ENCODE data around the gene VSTM2L.

Gene VSTM2L

DNA sequence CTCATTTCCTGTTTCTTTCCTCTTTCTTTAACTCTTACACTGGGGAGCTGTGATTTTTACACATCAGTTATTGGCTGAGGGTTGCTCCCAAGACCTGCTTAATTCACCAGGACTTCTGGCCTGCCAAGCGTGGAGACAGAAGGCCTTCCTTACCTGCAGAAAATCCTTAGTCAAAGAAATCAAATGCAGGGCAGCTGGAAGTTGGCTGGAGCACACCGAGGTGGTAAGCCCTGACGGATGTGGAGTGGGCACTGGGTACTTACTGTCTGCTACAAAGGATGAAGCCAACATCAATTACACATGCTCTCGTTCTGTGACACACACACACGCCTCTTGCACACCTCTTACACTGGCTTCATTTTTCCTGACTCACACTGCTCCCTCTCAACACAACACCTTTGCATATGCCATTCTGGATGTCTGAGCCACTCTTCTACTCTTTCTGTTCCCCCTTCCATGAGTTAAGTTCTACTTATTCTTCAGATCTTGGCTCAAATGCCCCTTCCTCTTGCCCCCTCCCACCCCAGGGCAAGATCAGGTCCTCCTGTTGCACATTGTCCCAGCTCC lies 68.7 kb downstream of the VSTM2L start:
- no peaks in the 10 kb centered on the region for H3K36me3 ChIP-seq (ENCODE audit: insufficient read depth, low read length)
- peaks cover 2% of the 10 kb centered on the region for H3K9me3 ChIP-seq (ENCODE audit: low read length)
- H3K4me3 ChIP-seq (ENCODE audit: low read length) = no peak overlapping the region
- H3K4me1 ChIP-seq (ENCODE audit: insufficient read depth, low read length) = peaks cover 14% of the 10 kb centered on the region
- no peaks in the 10 kb centered on the region for H3K27me3 ChIP-seq (ENCODE audit: insufficient read depth, low read length)
- no peak overlapping the region for H2AFZ ChIP-seq (ENCODE audit: low read depth, low read length)

DNA sequence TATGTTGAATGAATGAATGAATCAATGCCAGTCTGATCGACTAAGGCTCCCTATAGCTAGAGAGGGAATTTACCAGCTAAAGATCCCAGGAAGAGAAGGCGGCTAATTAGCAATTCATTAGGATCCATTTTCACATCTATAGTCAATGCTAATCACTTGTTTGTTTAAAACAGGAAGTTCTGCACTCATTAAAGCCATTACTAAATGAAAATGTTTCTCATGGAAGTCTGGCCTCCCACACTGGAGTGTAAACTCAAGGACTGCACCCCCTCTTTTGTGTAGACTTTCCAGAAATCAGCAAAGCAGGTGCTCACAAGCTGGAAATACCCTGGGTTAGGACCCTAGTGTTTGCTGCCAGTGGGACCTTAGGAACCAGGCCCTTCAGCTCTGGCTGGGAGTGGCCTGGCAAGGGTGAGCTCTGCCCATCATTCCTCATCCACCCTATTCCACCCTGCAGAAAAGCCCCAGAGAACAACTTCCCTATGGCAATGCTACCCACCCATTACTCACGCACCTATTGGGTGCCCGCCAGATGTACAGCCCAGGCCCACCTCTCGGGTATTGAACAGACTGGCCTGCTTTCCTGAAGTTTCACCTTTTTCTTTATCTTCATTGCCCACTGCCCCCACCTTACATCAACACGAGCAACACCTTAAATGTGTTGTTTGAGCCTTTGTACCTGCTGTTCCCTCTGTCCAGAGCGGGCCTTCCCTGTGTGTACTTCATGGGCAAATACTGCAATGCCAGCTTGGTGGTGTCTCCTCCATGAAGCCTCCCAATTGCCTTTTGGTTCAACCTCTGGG lies 69.5 kb downstream of the VSTM2L start:
- Histone ChIP-seq H3K4me3 (ENCODE audit: low read length) (no peak overlapping the region), H2AFZ (ENCODE audit: low read depth, low read length) (no peak overlapping the region), H3K9me3 (ENCODE audit: low read length) (peaks cover 2% of the 10 kb centered on the region), H3K4me1 (ENCODE audit: insufficient read depth, low read length) (peaks cover 20% of the 10 kb centered on the region), H3K36me3 (ENCODE audit: insufficient read depth, low read length) (no peaks in the 10 kb centered on the region), H3K27me3 (ENCODE audit: insufficient read depth, low read length) (no peaks in the 10 kb centered on the region)

DNA sequence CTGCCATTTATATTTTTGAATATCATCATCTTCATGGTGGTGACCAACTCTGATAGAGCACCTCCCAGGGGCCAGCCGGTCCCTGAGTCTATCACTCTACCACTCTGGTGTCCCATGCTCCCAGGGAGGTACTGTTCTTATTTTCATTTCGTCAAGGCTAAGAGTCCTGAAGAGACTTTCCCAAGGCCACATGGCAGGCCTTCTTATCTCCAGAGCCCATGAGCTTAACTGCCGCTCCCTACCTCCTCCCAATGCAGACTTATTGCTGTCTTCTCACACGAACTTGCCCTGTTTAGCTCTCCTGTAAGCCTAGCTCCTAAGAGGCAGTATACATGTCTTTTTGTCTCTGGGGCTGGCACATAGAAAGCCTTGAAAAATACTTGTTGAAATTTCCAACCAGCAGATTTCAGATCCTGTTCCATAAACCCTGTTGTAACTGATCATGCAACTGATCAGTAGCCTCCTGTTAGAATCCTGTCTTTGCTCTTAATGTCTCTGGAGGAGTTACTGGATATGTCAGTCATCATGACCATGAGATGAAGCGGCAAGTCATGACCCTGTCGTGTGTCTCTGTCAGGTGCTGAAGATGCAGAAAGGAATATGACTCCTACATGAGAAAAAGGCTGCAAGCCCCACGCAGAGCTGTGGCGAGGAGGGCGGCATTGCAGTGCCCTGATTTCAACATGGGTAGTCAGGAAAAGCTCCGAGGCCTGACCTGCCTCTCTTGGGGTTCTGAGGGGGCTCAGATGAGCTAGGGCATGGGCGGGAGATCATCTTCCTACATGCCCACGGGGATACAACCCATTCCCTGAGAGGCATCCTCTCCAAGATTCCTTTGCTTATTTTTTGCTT lies 70.4 kb downstream of the VSTM2L start:
- Histone ChIP-seq H3K4me1 (ENCODE audit: insufficient read depth, low read length) (peaks cover 27% of the 10 kb centered on the region), H3K9me3 (ENCODE audit: low read length) (peaks cover 2% of the 10 kb centered on the region), H3K36me3 (ENCODE audit: insufficient read depth, low read length) (no peaks in the 10 kb centered on the region), H3K4me3 (ENCODE audit: low read length) (no peak overlapping the region), H2AFZ (ENCODE audit: low read depth, low read length) (no peak overlapping the region), H3K27me3 (ENCODE audit: insufficient read depth, low read length) (no peaks in the 10 kb centered on the region)

DNA sequence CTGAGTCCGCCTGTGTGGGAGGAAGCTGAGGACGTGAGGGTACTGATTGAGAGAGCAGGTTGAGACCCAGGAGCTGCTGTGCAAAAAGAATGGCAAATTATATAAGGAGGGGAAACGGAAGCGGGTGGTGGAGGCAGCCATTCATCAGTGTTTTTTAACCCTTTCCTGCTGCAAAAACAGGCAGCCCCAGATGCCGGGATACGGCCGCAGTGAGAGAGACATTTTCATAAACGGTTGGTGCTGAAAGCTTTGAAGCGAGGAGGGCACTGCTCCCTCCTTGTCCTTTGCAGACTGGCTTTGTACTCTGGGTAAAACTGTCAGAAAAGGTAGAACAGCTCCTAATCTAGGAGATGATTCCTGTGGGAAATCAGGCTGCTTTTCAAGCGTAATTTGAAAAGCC lies 74.0 kb downstream of the VSTM2L start:
- Histone ChIP-seq H3K4me1 (ENCODE audit: insufficient read depth, low read length) (peaks cover 15% of the 10 kb centered on the region), H3K9me3 (ENCODE audit: low read length) (no peaks in the 10 kb centered on the region), H2AFZ (ENCODE audit: low read depth, low read length) (no peak overlapping the region), H3K4me3 (ENCODE audit: low read length) (peak overlapping the region; percentile 21), H3K27me3 (ENCODE audit: insufficient read depth, low read length) (no peaks in the 10 kb centered on the region), H3K36me3 (ENCODE audit: insufficient read depth, low read length) (no peaks in the 10 kb centered on the region)

DNA sequence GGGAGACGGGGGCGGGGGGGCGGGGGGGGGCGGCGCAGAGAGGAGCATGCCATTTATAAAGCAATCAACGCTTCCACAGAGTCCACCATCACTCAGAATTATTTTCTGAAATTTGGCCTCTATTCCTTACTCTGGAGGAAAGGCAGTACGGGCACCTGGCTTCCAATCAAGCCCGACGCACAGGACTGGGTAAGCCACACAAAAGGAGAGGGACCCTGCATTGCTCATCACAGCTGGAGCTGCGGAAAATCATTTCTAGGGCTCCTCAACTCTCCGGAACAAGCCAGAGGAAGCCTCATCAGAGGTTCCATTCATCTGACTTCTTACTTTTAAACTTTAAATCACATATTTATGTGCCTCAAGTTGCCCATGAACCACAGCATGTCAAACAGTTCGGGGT lies 74.4 kb downstream of the VSTM2L start:
- H3K9me3 ChIP-seq (ENCODE audit: low read length) = no peaks in the 10 kb centered on the region
- H3K4me3 ChIP-seq (ENCODE audit: low read length) = peak overlapping the region; percentile 10
- H2AFZ ChIP-seq (ENCODE audit: low read depth, low read length) = no peak overlapping the region
- H3K36me3 ChIP-seq (ENCODE audit: insufficient read depth, low read length) = no peaks in the 10 kb centered on the region
- no peaks in the 10 kb centered on the region for H3K27me3 ChIP-seq (ENCODE audit: insufficient read depth, low read length)
- H3K4me1 ChIP-seq (ENCODE audit: insufficient read depth, low read length) = peaks cover 15% of the 10 kb centered on the region

DNA sequence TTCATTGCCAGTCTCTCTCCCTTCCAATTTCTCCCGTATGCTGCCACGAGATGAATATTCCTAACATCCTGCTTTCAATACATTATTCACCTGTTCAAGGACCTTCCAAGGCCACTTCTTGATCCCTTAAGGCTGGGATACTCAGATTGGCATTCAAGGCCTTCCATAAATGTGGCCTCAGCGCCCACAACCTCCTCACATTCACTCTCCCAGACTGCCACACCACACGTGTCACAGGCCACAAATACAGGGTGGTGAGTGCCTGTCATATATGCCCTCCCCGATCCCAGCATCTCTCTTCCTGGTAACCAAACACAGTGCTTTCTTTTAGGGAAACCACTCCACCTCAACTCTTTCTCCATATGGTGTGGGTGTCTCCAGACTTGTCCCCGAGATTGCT lies 74.9 kb downstream of the VSTM2L start:
- no peaks in the 10 kb centered on the region for H3K9me3 ChIP-seq (ENCODE audit: low read length)
- H2AFZ ChIP-seq (ENCODE audit: low read depth, low read length) = no peak overlapping the region
- H3K4me1 ChIP-seq (ENCODE audit: insufficient read depth, low read length) = peaks cover 15% of the 10 kb centered on the region
- H3K4me3 ChIP-seq (ENCODE audit: low read length) = no peak overlapping the region
- peaks cover 3% of the 10 kb centered on the region for H3K36me3 ChIP-seq (ENCODE audit: insufficient read depth, low read length)
- H3K27me3 ChIP-seq (ENCODE audit: insufficient read depth, low read length) = no peaks in the 10 kb centered on the region

DNA sequence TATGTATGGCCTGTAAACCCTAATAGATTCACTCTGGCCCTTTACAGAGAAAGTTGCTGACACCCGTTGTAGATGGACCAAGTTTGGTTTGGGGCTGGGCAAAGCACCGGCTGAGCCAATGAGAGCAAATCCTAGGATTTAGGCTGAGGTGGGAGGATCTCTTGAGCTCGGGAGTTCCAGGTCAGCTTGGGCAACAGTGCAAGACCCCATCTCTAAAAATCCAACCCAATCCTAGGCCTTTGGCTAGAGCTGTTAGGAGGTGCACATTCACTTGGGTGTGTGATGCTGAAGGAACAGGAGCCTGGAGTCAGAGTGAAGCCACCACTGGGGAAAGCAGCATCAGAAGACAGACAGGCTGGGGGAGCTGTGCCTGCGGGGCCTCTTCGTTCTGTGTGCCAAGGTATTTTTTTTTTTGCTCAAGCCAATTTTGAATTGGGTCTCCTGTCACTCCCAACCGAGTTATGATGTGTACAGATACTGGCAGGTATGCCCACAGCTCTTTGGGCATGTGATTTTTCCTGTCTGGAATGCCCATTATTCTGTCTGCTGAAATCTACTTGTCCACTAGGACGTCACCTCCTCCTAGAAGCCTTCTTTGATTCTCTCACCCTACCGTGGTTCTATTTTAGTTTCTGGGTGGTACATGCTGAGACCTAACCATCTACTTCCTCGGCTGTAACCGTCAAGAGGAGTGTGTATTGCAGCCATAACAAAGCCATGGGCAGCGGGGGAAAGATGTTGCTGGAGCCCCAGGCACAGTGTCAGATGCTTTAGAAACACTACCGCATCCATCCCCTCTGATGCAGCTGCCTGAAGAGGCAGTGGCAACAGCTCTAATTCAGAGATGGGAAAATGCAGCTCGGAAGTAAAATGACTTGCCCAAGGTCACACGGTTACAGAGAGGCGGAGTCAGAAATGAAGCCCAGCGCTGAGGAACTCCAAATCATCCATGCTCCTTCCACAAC lies 76.4 kb downstream of the VSTM2L start:
- peaks cover 15% of the 10 kb centered on the region for H3K4me1 ChIP-seq (ENCODE audit: insufficient read depth, low read length)
- peaks cover 14% of the 10 kb centered on the region for H3K36me3 ChIP-seq (ENCODE audit: insufficient read depth, low read length)
- H3K27me3 ChIP-seq (ENCODE audit: insufficient read depth, low read length) = no peaks in the 10 kb centered on the region
- H3K4me3 ChIP-seq (ENCODE audit: low read length) = no peak overlapping the region
- H2AFZ ChIP-seq (ENCODE audit: low read depth, low read length) = no peak overlapping the region
- H3K9me3 ChIP-seq (ENCODE audit: low read length) = no peaks in the 10 kb centered on the region

DNA sequence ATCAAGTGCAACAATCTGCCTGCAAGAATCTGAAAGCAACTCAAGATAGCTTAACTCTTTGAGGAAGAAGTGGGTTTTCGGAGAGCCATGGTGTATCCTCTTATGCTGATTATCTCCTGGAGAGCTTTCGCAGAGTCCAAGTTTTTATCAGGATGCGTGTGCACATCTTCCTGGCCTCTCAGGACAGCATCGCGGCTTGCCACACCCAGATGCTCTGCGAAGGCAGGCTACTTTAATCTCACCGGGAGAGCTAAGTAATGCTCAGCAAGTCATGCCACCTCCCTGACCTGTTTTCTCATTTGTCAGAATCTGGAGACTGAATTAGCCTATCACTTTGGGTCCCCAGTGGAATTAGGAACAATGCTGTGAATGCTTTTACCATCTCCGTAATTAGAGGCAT lies 77.5 kb downstream of the VSTM2L start:
- Histone ChIP-seq H3K36me3 (ENCODE audit: insufficient read depth, low read length) (peaks cover 14% of the 10 kb centered on the region), H3K4me3 (ENCODE audit: low read length) (no peak overlapping the region), H2AFZ (ENCODE audit: low read depth, low read length) (no peak overlapping the region), H3K27me3 (ENCODE audit: insufficient read depth, low read length) (no peaks in the 10 kb centered on the region), H3K9me3 (ENCODE audit: low read length) (no peaks in the 10 kb centered on the region), H3K4me1 (ENCODE audit: insufficient read depth, low read length) (peaks cover 15% of the 10 kb centered on the region)

DNA sequence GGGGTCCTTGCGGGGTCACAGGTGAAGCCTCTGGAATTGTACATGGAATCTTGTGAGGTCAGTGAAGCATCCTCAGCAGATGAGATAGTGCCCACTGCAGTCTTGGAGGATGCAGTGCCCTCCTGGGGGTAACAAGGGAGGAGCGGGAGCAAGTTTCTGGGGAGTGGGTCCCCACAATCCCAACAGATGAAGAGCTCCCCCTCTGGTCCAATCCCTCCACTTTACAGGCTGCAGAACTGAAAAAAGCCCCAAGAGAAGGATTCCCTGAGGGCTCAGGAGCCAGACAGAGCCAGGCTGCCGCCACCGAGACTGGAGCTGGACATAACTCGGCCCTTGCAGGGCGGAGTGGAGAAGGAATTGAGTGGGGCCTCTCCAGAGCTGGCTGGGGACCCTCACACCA lies 77.9 kb downstream of the VSTM2L start:
- H3K4me1 ChIP-seq (ENCODE audit: insufficient read depth, low read length) = peaks cover 15% of the 10 kb centered on the region
- no peaks in the 10 kb centered on the region for H3K9me3 ChIP-seq (ENCODE audit: low read length)
- no peak overlapping the region for H3K4me3 ChIP-seq (ENCODE audit: low read length)
- H2AFZ ChIP-seq (ENCODE audit: low read depth, low read length) = no peak overlapping the region
- H3K36me3 ChIP-seq (ENCODE audit: insufficient read depth, low read length) = peaks cover 14% of the 10 kb centered on the region
- H3K27me3 ChIP-seq (ENCODE audit: insufficient read depth, low read length) = no peaks in the 10 kb centered on the region

DNA sequence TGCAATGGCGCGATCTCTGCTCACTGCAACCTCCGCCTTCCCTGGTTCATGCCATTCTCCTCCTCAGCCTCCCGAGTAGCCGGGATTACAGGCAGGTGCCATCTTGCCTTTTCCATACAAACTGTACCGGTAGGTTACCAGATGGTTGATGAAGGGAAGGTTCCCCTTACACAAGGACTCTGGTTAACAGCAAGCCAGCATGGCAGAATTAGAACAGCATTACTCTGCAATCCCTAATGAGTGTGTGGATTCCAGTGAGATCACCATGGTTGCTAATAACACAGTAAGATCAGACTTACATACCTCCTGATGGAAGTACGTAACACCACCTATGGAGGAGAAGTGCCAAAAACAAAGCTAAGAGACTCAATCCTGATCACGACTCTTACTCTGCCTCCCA lies 78.6 kb downstream of the VSTM2L start:
- Histone ChIP-seq H3K9me3 (ENCODE audit: low read length) (no peaks in the 10 kb centered on the region), H3K4me1 (ENCODE audit: insufficient read depth, low read length) (peaks cover 14% of the 10 kb centered on the region), H3K36me3 (ENCODE audit: insufficient read depth, low read length) (peaks cover 14% of the 10 kb centered on the region), H3K27me3 (ENCODE audit: insufficient read depth, low read length) (no peaks in the 10 kb centered on the region), H3K4me3 (ENCODE audit: low read length) (no peak overlapping the region), H2AFZ (ENCODE audit: low read depth, low read length) (no peak overlapping the region)

DNA sequence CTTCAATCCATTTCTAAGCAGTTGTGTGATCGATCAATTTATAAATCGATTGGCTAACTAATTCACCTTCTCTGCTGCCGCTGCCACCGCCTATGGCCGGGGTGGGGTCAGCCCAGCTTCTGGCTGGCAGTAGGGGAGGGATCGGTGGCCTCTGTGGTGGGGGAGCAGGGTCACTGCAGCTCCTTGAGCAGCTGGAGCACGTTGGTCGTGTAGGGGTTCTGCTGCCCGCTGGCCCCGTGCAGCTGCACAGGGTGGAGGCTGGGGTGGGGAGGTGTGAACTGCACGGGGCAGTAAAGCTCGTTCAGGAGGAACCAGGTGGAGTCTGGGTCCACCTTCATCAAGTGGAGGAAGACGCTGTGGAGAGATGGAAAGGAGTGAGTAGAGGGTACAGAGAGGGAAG lies 80.4 kb downstream of the VSTM2L start:
- Histone ChIP-seq H3K4me3 (ENCODE audit: low read length) (no peak overlapping the region), H3K4me1 (ENCODE audit: insufficient read depth, low read length) (peaks cover 10% of the 10 kb centered on the region), H2AFZ (ENCODE audit: low read depth, low read length) (no peak overlapping the region), H3K36me3 (ENCODE audit: insufficient read depth, low read length) (peaks cover 18% of the 10 kb centered on the region), H3K9me3 (ENCODE audit: low read length) (no peaks in the 10 kb centered on the region), H3K27me3 (ENCODE audit: insufficient read depth, low read length) (no peaks in the 10 kb centered on the region)

DNA sequence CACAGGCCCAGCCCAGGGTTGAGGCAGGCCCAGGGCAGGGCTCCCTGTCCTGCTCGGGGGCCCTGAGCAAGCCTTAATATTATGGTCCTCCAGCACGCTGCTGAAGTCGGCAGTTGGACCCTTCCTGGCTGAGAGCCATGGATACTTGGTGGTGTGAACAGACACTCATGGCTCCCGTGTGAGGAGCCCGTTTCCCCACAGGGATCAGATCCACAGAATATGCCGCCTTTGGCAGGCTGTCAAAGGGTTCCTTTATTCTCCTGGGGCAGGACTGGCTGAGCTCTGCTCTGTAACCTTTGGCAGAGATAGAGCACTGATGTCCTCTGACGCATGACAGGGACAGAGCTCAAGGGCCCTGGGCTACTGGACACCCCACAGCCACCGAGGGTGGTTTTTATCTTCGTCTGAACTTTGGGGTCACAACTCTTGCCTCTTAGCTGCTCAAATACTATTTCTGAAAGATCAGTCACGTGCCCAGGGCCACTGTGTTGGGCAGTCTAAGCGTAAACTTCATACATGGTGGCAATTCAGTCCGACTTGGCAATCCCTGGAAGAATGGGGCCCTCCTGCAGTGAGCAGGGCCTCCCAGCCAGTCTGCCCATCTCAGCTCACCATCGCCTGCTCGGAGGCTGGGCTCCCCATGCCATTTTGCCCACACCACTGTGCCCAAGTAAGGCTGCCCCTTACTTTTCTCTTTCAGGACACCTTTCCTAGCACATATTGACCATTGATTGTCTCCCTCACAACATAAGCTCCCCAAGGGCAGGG lies 81.3 kb downstream of the VSTM2L start:
- Histone ChIP-seq H3K36me3 (ENCODE audit: insufficient read depth, low read length) (peaks cover 25% of the 10 kb centered on the region), H3K4me1 (ENCODE audit: insufficient read depth, low read length) (peaks cover 10% of the 10 kb centered on the region), H2AFZ (ENCODE audit: low read depth, low read length) (no peak overlapping the region), H3K27me3 (ENCODE audit: insufficient read depth, low read length) (no peaks in the 10 kb centered on the region), H3K4me3 (ENCODE audit: low read length) (no peak overlapping the region), H3K9me3 (ENCODE audit: low read length) (no peaks in the 10 kb centered on the region)
